ENCODE data around the gene PGLYRP4. TPM values are rescaled to one million over a fixed set of nuclear protein-coding genes. Genes with fewer than 3 reads are reported as not detected.
"Not testable (repeated sequence)": the region's sequence is repeated elsewhere in the genome, so short reads cannot be mapped to it uniquely, and the experiment has no call there.

Gene PGLYRP4
- total RNA-seq, 1 donor from 2014 or later, result 0.31 TPM

DNA sequence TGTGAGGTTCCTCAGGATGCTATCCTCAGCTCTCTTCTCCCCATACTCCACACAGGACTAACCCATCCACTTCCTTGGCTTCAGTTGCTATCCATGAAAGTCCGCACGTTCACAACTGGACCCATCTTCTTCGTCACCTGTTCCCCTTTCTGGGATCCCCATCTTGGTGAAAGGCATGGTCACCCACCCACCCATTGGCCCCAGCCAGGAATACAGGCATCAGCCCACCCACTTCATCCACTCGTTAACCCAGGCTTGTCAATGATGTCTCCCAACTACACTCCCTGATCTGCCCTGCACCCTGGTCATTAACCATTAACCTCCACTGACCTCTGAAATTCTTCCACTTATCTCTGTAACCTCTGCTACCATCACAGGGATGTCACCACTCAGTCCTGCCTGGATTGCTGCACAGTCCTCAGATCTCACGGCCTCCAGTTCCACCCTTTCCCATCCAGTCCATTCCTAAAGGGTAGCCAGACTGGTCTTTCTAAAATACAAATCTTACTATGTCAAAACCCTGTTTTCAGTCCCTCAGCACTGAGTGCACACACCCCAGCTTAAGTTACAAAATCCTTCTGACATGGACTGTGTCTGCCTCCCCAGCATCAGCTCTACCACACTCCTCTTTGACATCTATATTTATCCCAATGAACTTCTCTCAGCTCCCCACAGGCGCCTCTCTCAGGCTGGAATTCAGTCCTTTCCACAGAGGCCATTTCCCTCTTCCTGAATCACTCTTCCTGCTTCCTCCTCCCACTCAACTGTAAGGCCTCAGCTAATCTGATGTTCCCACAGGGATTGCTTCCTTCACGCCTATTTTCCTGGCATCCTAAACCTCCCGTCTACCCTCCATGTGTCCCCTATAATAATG is 10.4 kb downstream of the PGLYRP4 start:
- DNase-seq, result no peak

DNA sequence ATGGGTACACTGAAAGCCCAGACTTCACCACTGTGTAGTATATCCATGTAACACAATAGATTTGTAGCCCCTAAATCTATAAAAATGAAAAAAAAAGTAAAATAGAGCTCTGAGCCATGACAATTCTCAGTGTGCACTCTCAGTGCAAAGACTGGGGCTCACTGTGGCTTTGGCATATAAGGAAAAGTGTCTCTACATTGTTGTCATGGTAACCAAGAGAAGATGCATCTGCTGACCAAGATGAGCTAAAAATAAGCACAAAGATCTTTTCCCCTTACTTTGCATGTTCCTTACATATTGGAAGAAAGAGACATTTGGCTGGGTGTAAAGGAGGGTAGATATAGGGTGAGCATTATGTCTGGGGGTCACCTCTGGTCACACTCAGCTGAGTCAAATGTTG is 12.0 kb downstream of the PGLYRP4 start:
- no peak for DNase-seq

- DNase-seq, result no peak
Measured at GRCh38 chr1:153333902-153334301, 14.7 kb downstream of the PGLYRP4 start.

- DNase-seq, result no peak
Measured at GRCh38 chr1:153324912-153325311, 23.7 kb downstream of the PGLYRP4 start.

- no peak for DNase-seq
Measured at GRCh38 chr1:153322568-153322967, 26.1 kb downstream of the PGLYRP4 start.

GRCh38 chr1:153318145-153318544 is 30.5 kb downstream of the PGLYRP4 start:
- not testable (repeated sequence) for DNase-seq

GRCh38 chr1:153316013-153316412 is 32.6 kb downstream of the PGLYRP4 start:
- DNase-seq, result not testable (repeated sequence)

DNA sequence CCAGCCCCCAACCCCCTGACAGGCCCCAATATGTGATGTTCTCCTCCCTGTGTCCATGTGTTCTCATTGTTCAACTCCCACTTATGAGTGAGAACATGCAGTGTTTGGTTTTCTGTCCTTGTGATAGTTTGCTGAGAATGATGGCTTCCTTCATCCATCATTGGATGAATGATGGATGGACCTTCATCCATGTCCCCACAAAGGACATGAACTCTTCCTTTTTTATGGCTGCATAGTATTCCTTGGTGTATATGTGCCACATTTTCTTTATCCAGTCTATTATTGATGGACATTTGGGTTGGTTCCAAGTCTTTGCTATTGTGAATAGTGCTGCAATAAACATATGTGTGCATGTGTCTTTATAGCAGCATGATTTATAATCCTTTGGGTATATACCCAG is 34.3 kb downstream of the PGLYRP4 start:
- DNase-seq, result not testable (repeated sequence)

DNA sequence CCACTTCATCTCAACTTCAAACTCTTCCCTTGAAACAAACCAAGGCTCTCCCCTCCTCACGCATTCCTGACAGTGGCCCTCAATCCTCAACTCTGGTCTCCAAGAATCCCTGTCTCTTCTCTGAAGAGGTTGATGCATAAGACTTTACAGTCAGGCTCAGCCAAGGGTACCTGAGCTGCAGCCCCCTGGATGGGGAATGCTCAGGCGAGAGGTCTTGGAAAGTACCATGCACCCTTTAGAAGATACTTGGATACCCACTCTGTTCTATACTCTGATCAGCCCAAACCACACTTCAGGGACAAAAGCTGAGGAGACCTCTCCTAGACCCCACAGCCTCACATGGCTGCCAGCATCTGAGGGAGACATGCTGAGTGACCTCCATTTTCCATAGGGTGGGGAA is 35.4 kb downstream of the PGLYRP4 start:
- no peak for DNase-seq

GRCh38 chr1:153312570-153313186 is 36.0 kb downstream of the PGLYRP4 start, which contains the start of gene PGLYRP3:
TSS of gene PGLYRP3 (minus strand) at chr1:153312952. CDS start at chr1:153310665, 2,287 bp downstream.
- no peak for DNase-seq

GRCh38 chr1:153310526-153310925 is 38.1 kb downstream of the PGLYRP4 start:
- DNase-seq, result no peak

DNA sequence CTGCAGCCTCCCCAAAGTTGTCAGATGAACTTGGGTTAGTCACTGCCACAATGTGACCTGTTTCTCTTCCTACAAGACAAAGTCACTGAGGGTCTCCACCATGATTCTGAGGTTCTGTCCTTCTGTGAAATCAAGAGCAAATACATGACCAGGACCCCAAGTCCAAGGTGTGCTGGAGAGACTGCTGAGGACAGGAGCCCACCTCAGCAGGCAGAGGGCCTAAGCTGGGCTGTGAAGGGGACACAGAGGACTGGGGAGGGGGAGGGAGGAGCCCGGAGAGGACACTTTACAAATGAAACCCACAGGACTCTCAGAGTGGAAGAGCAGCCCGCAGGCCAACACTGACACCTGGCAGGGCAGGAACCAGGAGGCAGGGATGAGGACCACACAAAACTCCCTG is 39.2 kb downstream of the PGLYRP4 start:
- DNase-seq, result no peak

DNA sequence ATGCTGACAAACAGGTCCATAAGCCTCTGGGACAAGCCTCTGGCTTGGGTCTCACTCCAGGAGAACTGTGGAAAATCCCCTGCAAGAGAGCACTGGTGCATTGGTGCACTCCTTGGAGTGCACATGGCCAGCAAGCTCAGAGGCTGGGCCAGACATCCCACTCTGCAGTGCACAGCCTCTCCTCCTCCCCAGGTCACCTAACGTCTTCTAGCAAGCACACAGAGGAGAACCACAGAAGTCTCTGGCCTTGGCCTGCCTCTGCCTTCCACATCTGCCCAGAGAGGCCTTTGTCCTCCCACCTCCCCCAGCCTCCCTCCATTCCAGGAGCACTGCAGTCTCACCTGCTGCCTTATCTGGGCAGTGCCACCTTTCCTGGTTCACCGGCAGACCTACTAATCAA is 40.1 kb downstream of the PGLYRP4 start:
- no peak for DNase-seq

DNA sequence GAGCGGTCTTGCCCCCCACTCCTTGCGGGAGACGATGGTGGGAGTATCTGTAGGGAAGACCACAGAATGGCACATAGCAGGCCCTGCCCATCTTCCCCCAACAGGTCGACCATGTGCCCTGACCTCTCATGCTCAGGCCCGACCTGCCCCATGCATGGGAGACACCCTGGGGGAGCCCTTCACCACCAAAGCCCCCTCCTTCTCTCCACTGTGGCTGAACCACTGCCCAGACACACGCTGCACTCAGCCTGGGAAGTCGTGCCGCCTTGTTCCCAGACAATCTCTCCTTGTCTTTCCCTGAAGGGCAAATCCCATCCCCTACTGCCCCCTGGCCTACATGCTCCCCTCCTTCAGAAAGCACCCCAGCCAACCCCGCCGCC is 41.4 kb downstream of the PGLYRP4 start:
- no peak for DNase-seq

GRCh38 chr1:153306303-153307220 is 42.1 kb downstream of the PGLYRP4 start:
- no peak for DNase-seq

DNA sequence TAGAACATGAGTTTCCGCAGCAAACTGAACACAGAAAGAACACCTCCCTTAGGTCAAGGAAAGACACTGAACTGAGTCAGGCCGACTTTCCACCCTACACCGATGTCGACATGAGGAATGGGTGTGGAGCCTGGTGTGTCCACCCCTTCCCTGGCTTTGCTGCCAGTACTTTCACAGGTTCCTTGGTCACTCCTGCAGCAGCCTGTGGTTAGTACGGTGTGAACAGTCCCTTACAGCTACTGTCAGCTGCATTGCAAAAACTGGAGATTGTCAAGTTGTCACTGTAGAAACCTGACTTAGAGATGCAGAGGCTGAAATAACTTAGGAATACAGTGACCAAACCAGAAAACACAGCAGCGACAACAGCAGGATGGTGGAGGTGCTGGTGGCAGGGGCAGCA is 43.0 kb downstream of the PGLYRP4 start:
- no peak for DNase-seq

GRCh38 chr1:153302308-153302707 is 46.3 kb downstream of the PGLYRP4 start:
- DNase-seq, result no peak

GRCh38 chr1:153293851-153294250 is 54.8 kb downstream of the PGLYRP4 start:
- no peak for DNase-seq

DNA sequence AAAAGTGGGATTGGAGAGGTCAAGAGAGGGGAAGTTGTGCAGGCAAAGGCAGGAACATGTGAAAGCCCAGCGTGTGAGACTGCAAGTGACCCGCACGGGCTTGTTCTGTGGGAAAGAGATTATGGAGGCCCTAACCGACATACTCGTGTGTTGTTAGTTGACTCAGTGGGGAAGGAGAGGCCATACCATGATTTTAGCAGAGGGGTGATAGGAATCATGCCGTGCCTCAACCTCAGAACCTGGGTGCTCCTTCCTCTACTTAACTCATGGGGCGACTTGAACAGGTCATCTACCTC is 55.2 kb downstream of the PGLYRP4 start:
- DNase-seq, result no peak

- no peak for DNase-seq
Measured at GRCh38 chr1:153292740-153293479, 55.7 kb downstream of the PGLYRP4 start.

- DNase-seq, result peak; percentile 6
Measured at GRCh38 chr1:153292185-153292584, 56.5 kb downstream of the PGLYRP4 start.

DNA sequence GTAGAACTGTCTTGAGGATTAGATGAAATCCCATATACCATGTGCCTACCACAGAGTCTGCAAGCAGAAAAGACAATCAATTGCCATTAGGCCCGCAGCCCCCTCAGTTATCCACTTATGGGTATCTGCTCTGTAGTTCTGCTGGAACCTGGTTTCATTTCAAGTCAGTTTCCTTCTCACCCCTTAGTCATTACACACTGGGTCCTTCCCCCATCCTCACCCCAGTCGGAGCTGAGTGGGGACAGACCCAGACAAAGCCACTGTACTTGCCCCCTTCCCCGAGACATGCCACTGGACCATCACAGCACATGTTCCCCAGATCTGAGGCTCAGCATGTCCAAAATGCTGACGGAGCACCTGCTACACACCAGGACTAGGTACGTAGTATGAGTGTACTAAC is 57.1 kb downstream of the PGLYRP4 start:
- no peak for DNase-seq

Measured in tongue (tissue), 2 donors.